HG03354 (cell line): Measurements from ENCODE around the gene ZNF213.
"Not testable (repeated sequence)": the region's sequence is repeated elsewhere in the genome, so short reads cannot be mapped to it uniquely, and the experiment has no call there.

Experiments
- ATAC-seq: cut with Tn5 transposase; IDR thresholded peaks from one replicate; pipeline ENCODE4 v1.9.1; 2021; ENCODE audit warnings: mild to moderate bottlenecking; ENCODE audit not compliant: unreplicated experiment, poor library complexity, severe bottlenecking

ZNF213 gene

GRCh38 chr16:3164121-3164991 lies 29.5 kb downstream of the ZNF213 start:
- ATAC-seq = no peak

GRCh38 chr16:3165111-3165822 lies 30.4 kb downstream of the ZNF213 start:
- no peak for ATAC-seq

- no peak for ATAC-seq
These were observed 31.7 kb downstream of the ZNF213 start for GRCh38 chr16:3166505-3166886.

GRCh38 chr16:3168729-3169128 lies 33.9 kb downstream of the ZNF213 start:
- not testable (repeated sequence) for ATAC-seq

GRCh38 chr16:3170440-3171180 lies 35.8 kb downstream of the ZNF213 start:
- no peak for ATAC-seq

GRCh38 chr16:3171181-3171854 lies 36.5 kb downstream of the ZNF213 start:
- ATAC-seq = peak; percentile 42

GRCh38 chr16:3171855-3172593 lies 37.2 kb downstream of the ZNF213 start:
- peak; percentile 24 for ATAC-seq

GRCh38 chr16:3173892-3174617 lies 39.2 kb downstream of the ZNF213 start:
- ATAC-seq = no peak

- no peak for ATAC-seq
These were observed 39.9 kb downstream of the ZNF213 start for GRCh38 chr16:3174618-3175148.

GRCh38 chr16:3175157-3176093 lies 40.6 kb downstream of the ZNF213 start:
- no peak for ATAC-seq

GRCh38 chr16:3179651-3180050 lies 44.8 kb downstream of the ZNF213 start:
- no peak for ATAC-seq

- no peak for ATAC-seq
These were observed 45.6 kb downstream of the ZNF213 start for GRCh38 chr16:3180445-3180878.

GRCh38 chr16:3182293-3182607 lies 47.4 kb downstream of the ZNF213 start:
- not testable (repeated sequence) for ATAC-seq

GRCh38 chr16:3182608-3183444 lies 48.0 kb downstream of the ZNF213 start:
- no peak for ATAC-seq

GRCh38 chr16:3183445-3184139 lies 48.8 kb downstream of the ZNF213 start:
- ATAC-seq = no peak
